ENCODE data around the gene ARAP3.
A peak's percentile ranks its signal among the peaks of the same experiment; 100 is the strongest.
"Not testable (repeated sequence)": the region's sequence is repeated elsewhere in the genome, so short reads cannot be mapped to it uniquely, and the experiment has no call there.

ARAP3 gene

GRCh38 chr5:141681695-141682641 lies at the start of gene ARAP3:
TSS of gene ARAP3 (minus strand) at chr5:141682230. CDS start at chr5:141680486, 1,744 bp downstream.
- DNase-seq, result peak; percentile 77

- no peak for DNase-seq
Observed at GRCh38 chr5:141729387-141730006, 47.5 kb upstream of the ARAP3 start.

GRCh38 chr5:141725891-141726290 lies 43.9 kb upstream of the ARAP3 start:
- DNase-seq, result no peak

GRCh38 chr5:141725174-141725573 lies 43.1 kb upstream of the ARAP3 start:
- not testable (repeated sequence) for DNase-seq

- DNase-seq, result no peak
Observed at GRCh38 chr5:141722266-141722665, 40.2 kb upstream of the ARAP3 start.

GRCh38 chr5:141717043-141717442 lies 35.0 kb upstream of the ARAP3 start:
- DNase-seq, result no peak

- DNase-seq, result no peak
Observed at GRCh38 chr5:141716468-141716867, 34.4 kb upstream of the ARAP3 start.

- DNase-seq, result no peak
Observed at GRCh38 chr5:141716009-141716408, 34.0 kb upstream of the ARAP3 start.

GRCh38 chr5:141715346-141715905 lies 33.4 kb upstream of the ARAP3 start:
- no peak for DNase-seq

- no peak for DNase-seq
Observed at GRCh38 chr5:141714542-141715310, 32.7 kb upstream of the ARAP3 start.

- no peak for DNase-seq
Observed at GRCh38 chr5:141713616-141714309, 31.7 kb upstream of the ARAP3 start.

- no peak for DNase-seq
Observed at GRCh38 chr5:141711687-141712086, 29.7 kb upstream of the ARAP3 start.

GRCh38 chr5:141709699-141710267 lies 27.8 kb upstream of the ARAP3 start:
- DNase-seq, result no peak

GRCh38 chr5:141708016-141708415 lies 26.0 kb upstream of the ARAP3 start:
- no peak for DNase-seq

GRCh38 chr5:141707510-141707909 lies 25.5 kb upstream of the ARAP3 start:
- no peak for DNase-seq

- DNase-seq, result no peak
Observed at GRCh38 chr5:141706121-141706520, 24.1 kb upstream of the ARAP3 start.

GRCh38 chr5:141705469-141705868 lies 23.4 kb upstream of the ARAP3 start:
- DNase-seq, result no peak

GRCh38 chr5:141704782-141705297 lies 22.8 kb upstream of the ARAP3 start:
- no peak for DNase-seq

GRCh38 chr5:141703133-141703561 lies 21.1 kb upstream of the ARAP3 start:
- no peak for DNase-seq

GRCh38 chr5:141701360-141702119 lies 19.5 kb upstream of the ARAP3 start:
- DNase-seq, result no peak

- no peak for DNase-seq
Observed at GRCh38 chr5:141697586-141697985, 15.6 kb upstream of the ARAP3 start.

Measured in right forelimb (tissue), 1 donor.